ENCODE measurements around the gene TMEM60.
"Not testable (repeated sequence)": the region's sequence is repeated elsewhere in the genome, so short reads cannot be mapped to it uniquely, and the experiment has no call there.

TMEM60 gene

GRCh38 chr7:77798394-77799077 is at the start of gene TMEM60, which contains the start of gene PHTF2:
Gene TMEM60, minus strand, starts transcription at chr7:77798434. Its CDS starts 4,061 bp downstream, at chr7:77794373.
Gene PHTF2, plus strand, starts transcription at chr7:77798773.
- intact Hi-C loops (cut with DNase I), result loop anchor here (5.0 to 10.0 kb wide), 3 partner anchors 101 to 261 kb away; partner anchors contain the start of genes PTPN12 and RSBN1L
- peak; percentile 97 to 100 (median 99) for DNase-seq

- intact Hi-C loops (cut with DNase I), result no loop called here
- no peak for DNase-seq
Measured at GRCh38 chr7:77846317-77847092, 48.3 kb upstream of the TMEM60 start.

- intact Hi-C loops (cut with DNase I), result no loop called here
Measured at GRCh38 chr7:77843194-77843593, 45.0 kb upstream of the TMEM60 start.

GRCh38 chr7:77839919-77840318 is 41.7 kb upstream of the TMEM60 start:
- intact Hi-C loops (cut with DNase I), result no loop called here
- no peak for DNase-seq

More at GRCh38 chr7:77843194-77843593, 45.0 kb upstream of the TMEM60 start:
- no peak for DNase-seq

- no peak for DNase-seq
- intact Hi-C loops (cut with DNase I), result no loop called here
Measured at GRCh38 chr7:77838929-77839491, 40.8 kb upstream of the TMEM60 start.

GRCh38 chr7:77837966-77838365 is 39.7 kb upstream of the TMEM60 start:
- DNase-seq, result no peak
- intact Hi-C loops (cut with DNase I), result no loop called here

- intact Hi-C loops (cut with DNase I), result no loop called here
- DNase-seq, result no peak
Measured at GRCh38 chr7:77837275-77837674, 39.0 kb upstream of the TMEM60 start.

GRCh38 chr7:77836425-77836824 is 38.2 kb upstream of the TMEM60 start:
- DNase-seq; intact Hi-C loops (cut with DNase I): not testable (repeated sequence)

- intact Hi-C loops (cut with DNase I), result no loop called here
- DNase-seq, result no peak
Measured at GRCh38 chr7:77833136-77833535, 34.9 kb upstream of the TMEM60 start.

GRCh38 chr7:77831953-77832352 is 33.7 kb upstream of the TMEM60 start:
- intact Hi-C loops (cut with DNase I), result no loop called here
- no peak for DNase-seq

GRCh38 chr7:77831481-77831880 is 33.2 kb upstream of the TMEM60 start:
- no peak for DNase-seq
- intact Hi-C loops (cut with DNase I), result no loop called here

GRCh38 chr7:77830649-77831355 is 32.6 kb upstream of the TMEM60 start:
- intact Hi-C loops (cut with DNase I), result no loop called here
- DNase-seq, result no peak

GRCh38 chr7:77827999-77828398 is 29.8 kb upstream of the TMEM60 start:
- no peak for DNase-seq
- intact Hi-C loops (cut with DNase I), result no loop called here

- no peak for DNase-seq
- intact Hi-C loops (cut with DNase I), result no loop called here
Measured at GRCh38 chr7:77826300-77826699, 28.1 kb upstream of the TMEM60 start.

GRCh38 chr7:77825131-77825530 is 26.9 kb upstream of the TMEM60 start:
- DNase-seq, result no peak
- intact Hi-C loops (cut with DNase I), result no loop called here

- intact Hi-C loops (cut with DNase I), result no loop called here
- DNase-seq, result no peak
Measured at GRCh38 chr7:77824636-77825035, 26.4 kb upstream of the TMEM60 start.

GRCh38 chr7:77823787-77824186 is 25.6 kb upstream of the TMEM60 start:
- intact Hi-C loops (cut with DNase I), result no loop called here
- DNase-seq, result no peak

GRCh38 chr7:77822269-77822668 is 24.0 kb upstream of the TMEM60 start:
- intact Hi-C loops (cut with DNase I), result no loop called here
- no peak for DNase-seq

- no peak for DNase-seq
- intact Hi-C loops (cut with DNase I), result no loop called here
Measured at GRCh38 chr7:77820967-77821366, 22.7 kb upstream of the TMEM60 start.

GRCh38 chr7:77819021-77819420 is 20.8 kb upstream of the TMEM60 start:
- intact Hi-C loops (cut with DNase I), result no loop called here
- no peak for DNase-seq

GRCh38 chr7:77813180-77813579 is 14.9 kb upstream of the TMEM60 start:
- intact Hi-C loops (cut with DNase I), result no loop called here
- no peak for DNase-seq

Measured in posterior cingulate gyrus (tissue), 11 donors.